ENCODE results near the gene MINDY1. TPM values are rescaled to one million over a fixed set of nuclear protein-coding genes. Genes with fewer than 3 reads are reported as not detected.

Gene MINDY1
- total and polyA plus RNA-seq, 9 of the 15 experiments (the other 6 are each of a cell fraction or from before 2014, with no cell fraction given) = 0.49 to 11.0 (median 6.0) TPM

DNA sequence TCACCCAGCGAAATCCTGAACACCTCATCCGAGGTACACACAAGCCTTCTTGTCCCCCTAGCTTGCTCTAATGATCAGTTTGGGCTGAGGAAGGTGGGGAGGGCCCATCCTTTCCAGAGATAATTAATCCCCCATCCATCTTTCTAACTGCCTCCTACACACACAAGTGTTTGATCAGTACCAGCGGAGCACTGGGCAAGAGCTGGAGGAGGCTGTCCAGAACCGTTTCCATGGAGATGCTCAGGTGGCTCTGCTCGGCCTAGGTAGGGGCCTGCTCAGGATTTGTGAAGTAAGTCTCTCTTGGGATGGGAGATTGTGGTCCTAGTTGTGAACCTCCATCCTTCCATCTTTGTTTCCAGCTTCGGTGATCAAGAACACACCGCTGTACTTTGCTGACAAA is 18.8 kb downstream of the MINDY1 start (continued):
- TF ChIP-seq, protein P1, sequence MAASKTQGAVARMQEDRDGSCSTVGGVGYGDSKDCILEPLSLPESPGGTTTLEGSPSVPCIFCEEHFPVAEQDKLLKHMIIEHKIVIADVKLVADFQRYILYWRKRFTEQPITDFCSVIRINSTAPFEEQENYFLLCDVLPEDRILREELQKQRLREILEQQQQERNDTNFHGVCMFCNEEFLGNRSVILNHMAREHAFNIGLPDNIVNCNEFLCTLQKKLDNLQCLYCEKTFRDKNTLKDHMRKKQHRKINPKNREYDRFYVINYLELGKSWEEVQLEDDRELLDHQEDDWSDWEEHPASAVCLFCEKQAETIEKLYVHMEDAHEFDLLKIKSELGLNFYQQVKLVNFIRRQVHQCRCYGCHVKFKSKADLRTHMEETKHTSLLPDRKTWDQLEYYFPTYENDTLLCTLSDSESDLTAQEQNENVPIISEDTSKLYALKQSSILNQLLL (CRISPR knock-in tag; IDR thresholded peaks at IDR 0.05; ENCODE audit: borderline replicate concordance) = no peak
- no peak for TF ChIP-seq MEIS2 (IDR thresholded peaks at IDR 0.05; ENCODE audit: partially characterized antibody)
- no peak for TF ChIP-seq NR2C2 (CRISPR knock-in tag; IDR thresholded peaks at IDR 0.05)
- no peak for TF ChIP-seq NR2C2 (tag; IDR thresholded peaks at IDR 0.05)
- TF ChIP-seq SIN3A (IDR thresholded peaks at IDR 0.05; ENCODE audit: borderline replicate concordance in 2 of 2, control insufficient read depth in 1 of 2, low read depth in 2 of 2, low read length in 2 of 2) = no peak

DNA sequence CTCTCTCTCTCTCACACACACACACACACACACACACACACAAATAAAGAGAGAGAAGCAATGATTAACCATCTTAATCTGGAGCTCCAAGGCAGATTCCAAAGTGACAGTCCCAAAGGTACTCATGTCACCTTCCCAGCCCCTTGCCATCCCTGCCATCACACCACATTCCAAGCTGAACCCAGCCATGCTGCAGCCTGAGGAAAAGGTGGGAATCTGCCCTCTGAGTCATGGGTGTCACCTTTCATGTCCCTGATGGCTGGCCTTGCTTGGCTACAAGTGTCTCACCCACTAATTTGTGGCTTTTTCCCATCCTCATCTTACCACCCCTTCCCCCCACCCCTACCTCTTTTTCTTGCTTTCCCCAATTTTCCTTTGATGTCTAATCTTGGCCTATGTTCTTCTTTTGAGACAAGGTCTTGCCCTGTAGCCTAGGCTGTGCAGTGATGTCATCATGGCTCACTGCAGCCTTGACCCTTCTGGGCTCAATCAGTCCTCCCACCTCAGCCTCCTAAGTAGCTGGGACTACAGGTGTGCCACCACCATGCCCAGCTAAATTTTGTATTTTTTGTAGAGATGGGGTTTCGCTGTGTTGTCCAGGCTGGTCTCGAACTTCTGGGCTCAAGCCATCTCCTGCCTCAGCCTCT is 21.4 kb downstream of the MINDY1 start:
- BruUV-seq (replicated peaks) = no TSS peak
- no peak for DNase-seq (ENCODE audit: extremely low read depth in 1 of 4, low spot score in 3 of 4)
- Histone ChIP-seq H3K4me2 (ENCODE audit: insufficient read depth, low read length) (no peak overlapping the region), H4K20me1 (replicated peaks; ENCODE audit: control insufficient read depth, insufficient read depth, low read length) (no peaks in the 10 kb centered on the region), H3K27me3 (ENCODE audit: control insufficient read depth in 2 of 2, insufficient read depth in 2 of 2, low read length in 2 of 2) (no peaks in the 10 kb centered on the region), H3K27ac (ENCODE audit: extremely low read depth, low read depth, low read length) (no peak overlapping the region), H3K36me3 (ENCODE audit: control insufficient read depth, insufficient read depth, low read length) (no peaks in the 10 kb centered on the region), H2AFZ (ENCODE audit: low read depth, low read length) (no peak overlapping the region), H3K9ac (ENCODE audit: insufficient read depth in 1 of 2, low read depth in 2 of 2, low read length in 2 of 2) (no peak overlapping the region), H3K9me3 (replicated peaks; ENCODE audit: control insufficient read depth, insufficient read depth, low read depth, low read length) (no peaks in the 10 kb centered on the region), H3K4me1 (replicated peaks in 1 of 2; ENCODE audit: control insufficient read depth in 2 of 2, insufficient read depth in 2 of 2, low read length in 2 of 2) (peaks cover 20 to 27% of the 10 kb centered on the region in 2 experiments), H3K79me2 (ENCODE audit: control insufficient read depth, insufficient read depth, low read length) (no peaks in the 10 kb centered on the region), H3K4me3 (no peak overlapping the region), H3K9me1 (ENCODE audit: control insufficient read depth, insufficient read depth, low read length) (peaks cover 2% of the 10 kb centered on the region)
- ATAC-seq = no peak
- FAIRE-seq = peak; percentile 37
- intact Hi-C loops (cut with micrococcal nuclease) = no loop called here
- 6% methylated on average over 2 of the region's 2 CpGs for WGBS (ENCODE audit: insufficient coverage, low coverage, missing lambda C conversion rate)
- ChIA-PET CTCF (ENCODE audit: low intra/inter-chr PET ratio) (no interaction called here), POLR2A (interaction anchor here (0.9 to 3.0 kb wide), 5 partner anchors 8 to 26 kb away, joined by 3 to 21 read pairs (median 4); no protein-coding TSS in a partner anchor)
- in situ Hi-C loops (cut with MboI) = no loop called here
- TF ChIP-seq CBFA2T3 (IDR thresholded peaks at IDR 0.05) = no peak
- TF ChIP-seq, protein P2, sequence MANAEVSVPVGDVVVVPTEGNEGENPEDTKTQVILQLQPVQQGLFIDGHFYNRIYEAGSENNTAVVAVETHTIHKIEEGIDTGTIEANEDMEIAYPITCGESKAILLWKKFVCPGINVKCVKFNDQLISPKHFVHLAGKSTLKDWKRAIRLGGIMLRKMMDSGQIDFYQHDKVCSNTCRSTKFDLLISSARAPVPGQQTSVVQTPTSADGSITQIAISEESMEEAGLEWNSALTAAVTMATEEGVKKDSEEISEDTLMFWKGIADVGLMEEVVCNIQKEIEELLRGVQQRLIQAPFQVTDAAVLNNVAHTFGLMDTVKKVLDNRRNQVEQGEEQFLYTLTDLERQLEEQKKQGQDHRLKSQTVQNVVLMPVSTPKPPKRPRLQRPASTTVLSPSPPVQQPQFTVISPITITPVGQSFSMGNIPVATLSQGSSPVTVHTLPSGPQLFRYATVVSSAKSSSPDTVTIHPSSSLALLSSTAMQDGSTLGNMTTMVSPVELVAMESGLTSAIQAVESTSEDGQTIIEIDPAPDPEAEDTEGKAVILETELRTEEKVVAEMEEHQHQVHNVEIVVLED (CRISPR knock-in tag; IDR thresholded peaks at IDR 0.05) = no peak
- TF ChIP-seq EHMT2 (IDR thresholded peaks at IDR 0.05) = no peak
- TF ChIP-seq EGR1 (conservative IDR thresholded peaks at IDR 0.05) = no peak
- TF ChIP-seq SP1 (CRISPR knock-in tag; IDR thresholded peaks at IDR 0.05) = no peak
- TF ChIP-seq, protein P3, sequence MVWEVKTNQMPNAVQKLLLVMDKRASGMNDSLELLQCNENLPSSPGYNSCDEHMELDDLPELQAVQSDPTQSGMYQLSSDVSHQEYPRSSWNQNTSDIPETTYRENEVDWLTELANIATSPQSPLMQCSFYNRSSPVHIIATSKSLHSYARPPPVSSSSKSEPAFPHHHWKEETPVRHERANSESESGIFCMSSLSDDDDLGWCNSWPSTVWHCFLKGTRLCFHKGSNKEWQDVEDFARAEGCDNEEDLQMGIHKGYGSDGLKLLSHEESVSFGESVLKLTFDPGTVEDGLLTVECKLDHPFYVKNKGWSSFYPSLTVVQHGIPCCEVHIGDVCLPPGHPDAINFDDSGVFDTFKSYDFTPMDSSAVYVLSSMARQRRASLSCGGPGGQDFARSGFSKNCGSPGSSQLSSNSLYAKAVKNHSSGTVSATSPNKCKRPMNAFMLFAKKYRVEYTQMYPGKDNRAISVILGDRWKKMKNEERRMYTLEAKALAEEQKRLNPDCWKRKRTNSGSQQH (CRISPR knock-in tag; IDR thresholded peaks at IDR 0.05) = no peak
- no peak for TF ChIP-seq KLF1 (tag; IDR thresholded peaks at IDR 0.05)
- TF ChIP-seq, protein P4, sequence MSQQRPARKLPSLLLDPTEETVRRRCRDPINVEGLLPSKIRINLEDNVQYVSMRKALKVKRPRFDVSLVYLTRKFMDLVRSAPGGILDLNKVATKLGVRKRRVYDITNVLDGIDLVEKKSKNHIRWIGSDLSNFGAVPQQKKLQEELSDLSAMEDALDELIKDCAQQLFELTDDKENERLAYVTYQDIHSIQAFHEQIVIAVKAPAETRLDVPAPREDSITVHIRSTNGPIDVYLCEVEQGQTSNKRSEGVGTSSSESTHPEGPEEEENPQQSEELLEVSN (IDR thresholded peaks at IDR 0.05; ENCODE audit: borderline replicate concordance in 1 of 2, extremely low read depth in 1 of 2, insufficient read depth in 1 of 2, insufficient read length in 1 of 2, low read depth in 1 of 2, low read length in 1 of 2, poor library complexity in 1 of 2, severe bottlenecking in 1 of 2) = peak in 1 of 2 experiments; percentile 26
- no peak for TF ChIP-seq ZNF431 (CRISPR knock-in tag; IDR thresholded peaks at IDR 0.05)
- TF ChIP-seq ZNF124 (CRISPR knock-in tag; IDR thresholded peaks at IDR 0.05) = no peak

Data from K562 (cell line).